Peyer's patch (tissue), 4 donors: ENCODE measurements around the gene NFKBIL1. TPM values are rescaled to one million over a fixed set of nuclear protein-coding genes. Genes with fewer than 3 reads are reported as not detected.

Experiments
- DNase-seq, 3 donors: peaks; one replicate each; pipeline ENCODE4 v3.0.0-alpha.2; 2017 to 2019
- H3K27ac ChIP-seq, 4 donors: fragments of 200-600 bp; sonication (generic); one replicate each; pipeline ENCODE4 v1.5.1; 2016 to 2019
- H3K27me3 ChIP-seq, 2 donors: fragments of 200-600 bp; sonication (generic); one replicate each; pipeline ENCODE4 v1.5.1; 2019
- H3K36me3 ChIP-seq, 3 donors: fragments of 200-600 bp; sonication (generic); one replicate each; pipeline ENCODE4 v1.5.1; 2016 to 2019
- H3K4me1 ChIP-seq, 4 donors: fragments of 200-600 bp; sonication (generic); one replicate each; pipeline ENCODE4 v1.5.1; 2016 to 2019
- H3K4me3 ChIP-seq, 4 donors: fragments of 200-600 bp; sonication (generic); 1 replicate in 3 of 4; 2 replicates in 1 of 4; pipeline ENCODE4 v1.5.1; 2016 to 2019; ENCODE audit warnings: mild to moderate bottlenecking in 1 of 4
- H3K9me3 ChIP-seq, 4 donors: fragments of 200-600 bp; sonication (generic); one replicate each; pipeline ENCODE4 v1.5.1; 2016 to 2019; ENCODE audit warnings: mild to moderate bottlenecking in 1 of 4
- POLR2A ChIP-seq, 2 donors: fragments of 450-650 bp; IDR thresholded peaks; one replicate each; pipeline ENCODE4 v1.5.1; 2017; ENCODE audit warnings: antibody characterized with exemption in 2 of 2, mild to moderate bottlenecking in 2 of 2, moderate library complexity in 2 of 2
- total RNA-seq, 4 donors: library from RNA; depleted of rRNA; stranded (reverse); fragments of >200 nt; gene quantifications; one replicate each; pipeline ENCODE4 v1.1.0, GENCODE V29; 2016
- TF ChIP-seq, protein P1 (sequence below), 6 experiments: fragments of 450-650 bp in 4 of 6; fragments of 200-600 bp in 2 of 6; sonication (generic) in 1 of 6; IDR thresholded peaks; one replicate each; pipeline ENCODE4 v1.5.1; 2017 to 2019; ENCODE audit warnings: antibody characterized with exemption in 6 of 6, mild to moderate bottlenecking in 3 of 6, moderate library complexity in 1 of 6

Gene NFKBIL1
- total RNA-seq, 4 donors from 2014 or later = 20.0 to 34.5 (median 30.1) TPM

GRCh38 chr6:31576897-31577578 lies 29.6 kb downstream of the NFKBIL1 start:
- DNase-seq = peak in 2 of 3 donors; percentile 84 to 91
- TF ChIP-seq, protein P1, sequence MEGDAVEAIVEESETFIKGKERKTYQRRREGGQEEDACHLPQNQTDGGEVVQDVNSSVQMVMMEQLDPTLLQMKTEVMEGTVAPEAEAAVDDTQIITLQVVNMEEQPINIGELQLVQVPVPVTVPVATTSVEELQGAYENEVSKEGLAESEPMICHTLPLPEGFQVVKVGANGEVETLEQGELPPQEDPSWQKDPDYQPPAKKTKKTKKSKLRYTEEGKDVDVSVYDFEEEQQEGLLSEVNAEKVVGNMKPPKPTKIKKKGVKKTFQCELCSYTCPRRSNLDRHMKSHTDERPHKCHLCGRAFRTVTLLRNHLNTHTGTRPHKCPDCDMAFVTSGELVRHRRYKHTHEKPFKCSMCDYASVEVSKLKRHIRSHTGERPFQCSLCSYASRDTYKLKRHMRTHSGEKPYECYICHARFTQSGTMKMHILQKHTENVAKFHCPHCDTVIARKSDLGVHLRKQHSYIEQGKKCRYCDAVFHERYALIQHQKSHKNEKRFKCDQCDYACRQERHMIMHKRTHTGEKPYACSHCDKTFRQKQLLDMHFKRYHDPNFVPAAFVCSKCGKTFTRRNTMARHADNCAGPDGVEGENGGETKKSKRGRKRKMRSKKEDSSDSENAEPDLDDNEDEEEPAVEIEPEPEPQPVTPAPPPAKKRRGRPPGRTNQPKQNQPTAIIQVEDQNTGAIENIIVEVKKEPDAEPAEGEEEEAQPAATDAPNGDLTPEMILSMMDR (IDR thresholded peaks at IDR 0.05) = no peak
- no peak for TF ChIP-seq POLR2A (IDR thresholded peaks at IDR 0.05)
- no peaks in the 10 kb centered on the region for H3K9me3 ChIP-seq
- H3K27ac ChIP-seq = peak overlapping the region; percentile 43 to 93 (median 73)
- peak overlapping the region in 3 of 4 donors; percentile 41 to 55 (median 41) for H3K4me3 ChIP-seq
- no peaks in the 10 kb centered on the region for H3K27me3 ChIP-seq
- no peaks in the 10 kb centered on the region for H3K36me3 ChIP-seq
- H3K4me1 ChIP-seq = peaks cover 0 to 23% (median 7%) of the 10 kb centered on the region in 4 donors

- Histone ChIP-seq H3K4me1 (peaks cover 0 to 27% (median 7%) of the 10 kb centered on the region in 4 donors), H3K9me3 (no peaks in the 10 kb centered on the region), H3K36me3 (no peaks in the 10 kb centered on the region), H3K27me3 (no peaks in the 10 kb centered on the region), H3K4me3 (peak overlapping the region in 2 of 4 donors; percentile 15 to 55), H3K27ac (peak overlapping the region in 2 of 4 donors; percentile 78 to 93)
- no peak for DNase-seq
- TF ChIP-seq, protein P1 (IDR thresholded peaks at IDR 0.05) = no peak
- no peak for TF ChIP-seq POLR2A (IDR thresholded peaks at IDR 0.05)
These were observed 30.2 kb downstream of the NFKBIL1 start for GRCh38 chr6:31577579-31577966.

DNA sequence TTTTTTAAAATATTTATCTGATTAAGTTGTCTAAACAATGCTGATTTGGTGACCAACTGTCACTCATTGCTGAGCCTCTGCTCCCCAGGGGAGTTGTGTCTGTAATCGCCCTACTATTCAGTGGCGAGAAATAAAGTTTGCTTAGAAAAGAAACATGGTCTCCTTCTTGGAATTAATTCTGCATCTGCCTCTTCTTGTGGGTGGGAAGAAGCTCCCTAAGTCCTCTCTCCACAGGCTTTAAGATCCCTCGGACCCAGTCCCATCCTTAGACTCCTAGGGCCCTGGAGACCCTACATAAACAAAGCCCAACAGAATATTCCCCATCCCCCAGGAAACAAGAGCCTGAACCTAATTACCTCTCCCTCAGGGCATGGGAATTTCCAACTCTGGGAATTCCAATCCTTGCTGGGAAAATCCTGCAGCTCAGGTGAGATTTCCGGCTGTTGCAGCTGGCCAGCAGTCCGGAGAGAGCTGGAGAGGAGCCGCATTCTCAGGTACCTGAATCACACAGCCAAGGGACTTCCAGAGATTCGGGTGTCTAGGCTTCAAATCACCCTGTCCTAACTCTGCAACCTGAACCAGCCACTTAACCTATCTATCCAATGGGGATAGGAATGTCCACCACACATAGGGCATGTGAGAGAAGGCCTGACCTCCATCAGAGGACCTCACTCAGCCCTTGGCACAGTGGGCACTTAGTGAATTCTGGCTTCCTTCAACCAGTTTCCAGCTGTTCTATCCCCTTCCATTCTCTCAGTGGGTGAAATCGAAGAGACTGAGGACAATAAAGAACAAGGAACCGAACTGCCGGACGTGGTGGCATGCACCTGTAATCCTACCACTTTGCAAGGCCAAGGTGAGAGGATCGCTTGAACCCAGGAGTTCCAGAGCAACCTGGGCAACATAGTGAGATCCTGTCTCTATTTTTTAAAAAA lies 31.0 kb downstream of the NFKBIL1 start:
- DNase-seq = no peak
- Histone ChIP-seq H3K4me3 (no peak overlapping the region), H3K27ac (peak overlapping the region in 2 of 4 donors; percentile 12 to 93), H3K27me3 (no peaks in the 10 kb centered on the region), H3K4me1 (peaks cover 0 to 23% (median 7%) of the 10 kb centered on the region in 4 donors), H3K36me3 (no peaks in the 10 kb centered on the region), H3K9me3 (no peaks in the 10 kb centered on the region)
- TF ChIP-seq, protein P1 (IDR thresholded peaks at IDR 0.05) = no peak
- TF ChIP-seq POLR2A (IDR thresholded peaks at IDR 0.05) = no peak

- peaks cover 0 to 23% (median 7%) of the 10 kb centered on the region in 4 donors for H3K4me1 ChIP-seq
- H3K9me3 ChIP-seq = no peaks in the 10 kb centered on the region
- H3K4me3 ChIP-seq = no peak overlapping the region
- H3K27me3 ChIP-seq = no peaks in the 10 kb centered on the region
- no peak for DNase-seq
- peak overlapping the region in 2 of 4 donors; percentile 87 to 93 for H3K27ac ChIP-seq
- no peak for TF ChIP-seq POLR2A (IDR thresholded peaks at IDR 0.05)
- TF ChIP-seq, protein P1 (IDR thresholded peaks at IDR 0.05) = no peak
- H3K36me3 ChIP-seq = no peaks in the 10 kb centered on the region
These were observed 31.7 kb downstream of the NFKBIL1 start for GRCh38 chr6:31579119-31579505.

DNA sequence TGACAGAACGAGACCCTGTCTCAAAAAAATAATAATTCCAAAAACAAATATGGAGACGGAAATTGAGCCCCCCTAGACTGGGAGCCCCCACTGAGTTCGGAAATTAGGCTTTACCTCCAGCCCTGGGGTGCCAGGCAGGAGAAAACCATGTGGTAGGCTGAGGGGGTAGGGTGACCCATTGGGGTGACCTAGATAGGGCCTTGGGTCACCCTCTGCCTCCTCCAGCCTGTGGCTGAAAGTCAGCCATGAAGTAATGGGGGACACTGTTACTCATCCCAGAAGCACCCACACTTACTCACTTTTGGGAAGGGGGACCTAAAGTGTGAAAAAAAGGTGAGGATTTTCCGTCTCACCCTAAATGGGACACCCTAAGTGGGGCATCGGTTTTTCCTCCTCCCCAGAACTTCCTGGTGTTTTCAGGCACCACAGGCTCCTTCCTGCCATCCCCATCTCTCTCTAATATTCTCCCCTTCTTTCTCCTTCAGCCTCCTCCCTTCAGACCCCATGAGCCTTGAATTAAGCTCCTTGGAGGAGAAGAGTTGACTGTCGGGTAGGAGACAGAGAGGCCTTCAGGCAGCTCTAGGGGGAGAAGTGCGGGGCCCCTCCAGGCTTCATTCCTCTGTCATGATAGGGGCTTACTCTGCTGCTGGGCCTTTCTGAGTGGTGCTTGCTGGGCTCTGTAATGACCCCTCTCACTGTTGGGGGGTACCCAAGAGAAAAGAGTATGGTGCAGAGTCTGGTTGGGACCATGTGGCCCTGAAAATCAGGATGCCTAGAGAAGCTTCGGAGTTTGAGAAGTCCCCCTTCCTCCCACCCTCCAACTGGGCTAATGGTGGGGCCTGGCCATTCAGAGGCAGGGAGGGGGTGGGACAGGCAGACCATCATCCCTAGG lies 32.4 kb downstream of the NFKBIL1 start:
- peaks cover 0 to 19% (median 7%) of the 10 kb centered on the region in 4 donors for H3K4me1 ChIP-seq
- DNase-seq = no peak

More for the DNA sequence above, 32.4 kb downstream of the NFKBIL1 start:
- Histone ChIP-seq H3K4me3 (peak overlapping the region; percentile 68 to 78 (median 70)), H3K9me3 (no peaks in the 10 kb centered on the region), H3K36me3 (no peaks in the 10 kb centered on the region), H3K27ac (peak overlapping the region; percentile 76 to 93 (median 86)), H3K27me3 (no peaks in the 10 kb centered on the region)
- TF ChIP-seq, protein P1 (IDR thresholded peaks at IDR 0.05) = no peak
